ENCODE measurements around the gene PDE4B.
A peak's percentile ranks its signal among the peaks of the same experiment; 100 is the strongest.

Gene PDE4B

GRCh38 chr1:65990161-65990560, 197.5 kb downstream of the PDE4B start:
- Histone ChIP-seq H2AFZ (ENCODE audit: low read length) (no peak overlapping the region), H3K9ac (ENCODE audit: low read length) (no peak overlapping the region), H3K4me3 (ENCODE audit: low read depth, low read length, poor library complexity, severe bottlenecking) (no peak overlapping the region), H3K4me1 (ENCODE audit: insufficient read depth, low read length, severe bottlenecking) (peaks cover 22% of the 10 kb centered on the region), H3K27me3 (ENCODE audit: insufficient read depth, low read length) (no peaks in the 10 kb centered on the region), H3F3A (ENCODE audit: insufficient read depth, low read length) (no peaks in the 10 kb centered on the region), H3K27ac (ENCODE audit: low read depth, low read length, poor library complexity, severe bottlenecking) (no peak overlapping the region), H4K20me1 (ENCODE audit: insufficient read depth, low read length) (no peaks in the 10 kb centered on the region), H3K79me2 (ENCODE audit: insufficient read depth, low read length) (peaks cover 19% of the 10 kb centered on the region; the same call in 1 of the 2 replicates), H3K9me2 (ENCODE audit: low read depth, low read length) (no peaks in the 10 kb centered on the region), H3K9me3 (ENCODE audit: low read length) (no peaks in the 10 kb centered on the region), H3K4me2 (ENCODE audit: low read length) (no peak overlapping the region), H3K36me3 (ENCODE audit: insufficient read depth, low read length) (no peaks in the 10 kb centered on the region)
- TF ChIP-seq EZH2 (IDR thresholded peaks at IDR 0.05; ENCODE audit: borderline replicate concordance, low read length): no peak
- TF ChIP-seq, protein P1, sequence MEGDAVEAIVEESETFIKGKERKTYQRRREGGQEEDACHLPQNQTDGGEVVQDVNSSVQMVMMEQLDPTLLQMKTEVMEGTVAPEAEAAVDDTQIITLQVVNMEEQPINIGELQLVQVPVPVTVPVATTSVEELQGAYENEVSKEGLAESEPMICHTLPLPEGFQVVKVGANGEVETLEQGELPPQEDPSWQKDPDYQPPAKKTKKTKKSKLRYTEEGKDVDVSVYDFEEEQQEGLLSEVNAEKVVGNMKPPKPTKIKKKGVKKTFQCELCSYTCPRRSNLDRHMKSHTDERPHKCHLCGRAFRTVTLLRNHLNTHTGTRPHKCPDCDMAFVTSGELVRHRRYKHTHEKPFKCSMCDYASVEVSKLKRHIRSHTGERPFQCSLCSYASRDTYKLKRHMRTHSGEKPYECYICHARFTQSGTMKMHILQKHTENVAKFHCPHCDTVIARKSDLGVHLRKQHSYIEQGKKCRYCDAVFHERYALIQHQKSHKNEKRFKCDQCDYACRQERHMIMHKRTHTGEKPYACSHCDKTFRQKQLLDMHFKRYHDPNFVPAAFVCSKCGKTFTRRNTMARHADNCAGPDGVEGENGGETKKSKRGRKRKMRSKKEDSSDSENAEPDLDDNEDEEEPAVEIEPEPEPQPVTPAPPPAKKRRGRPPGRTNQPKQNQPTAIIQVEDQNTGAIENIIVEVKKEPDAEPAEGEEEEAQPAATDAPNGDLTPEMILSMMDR (IDR thresholded peaks at IDR 0.05; ENCODE audit: low read length): no peak

DNA sequence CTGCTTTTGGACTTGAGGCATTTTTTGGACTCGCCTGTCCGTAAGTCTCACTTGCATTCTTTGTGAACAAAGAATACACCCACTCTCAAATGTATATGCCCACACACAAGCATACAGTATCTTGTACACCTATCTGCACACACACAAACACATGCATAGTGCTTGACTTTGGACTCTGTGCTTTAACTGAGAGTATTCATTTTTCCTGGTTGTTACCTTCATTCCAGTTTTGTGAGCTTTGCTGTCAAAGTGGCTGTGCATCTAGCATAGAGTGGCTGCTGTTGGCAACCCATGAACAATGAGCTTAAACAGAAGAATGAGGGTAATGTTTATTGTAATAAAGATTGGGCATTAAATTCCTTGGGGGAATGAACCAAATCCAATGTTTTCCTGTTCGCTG, 199.0 kb downstream of the PDE4B start:
- peak overlapping the region; percentile 53 for H3K4me2 ChIP-seq (ENCODE audit: low read length)
- H3K9ac ChIP-seq (ENCODE audit: low read length): peak overlapping the region; percentile 40
- H3K27ac ChIP-seq (ENCODE audit: low read depth, low read length, poor library complexity, severe bottlenecking): peak overlapping the region; percentile 78
- H3F3A ChIP-seq (ENCODE audit: insufficient read depth, low read length): no peaks in the 10 kb centered on the region
- no peaks in the 10 kb centered on the region for H3K9me3 ChIP-seq (ENCODE audit: low read length)
- H3K27me3 ChIP-seq (ENCODE audit: insufficient read depth, low read length): no peaks in the 10 kb centered on the region
- H3K4me3 ChIP-seq (ENCODE audit: low read depth, low read length, poor library complexity, severe bottlenecking): peak overlapping the region; percentile 63
- peak overlapping the region; percentile 49; the same call in 1 of the 2 replicates for H2AFZ ChIP-seq (ENCODE audit: low read length)
- no peak for TF ChIP-seq EZH2 (IDR thresholded peaks at IDR 0.05; ENCODE audit: borderline replicate concordance, low read length)
- TF ChIP-seq, protein P1 (IDR thresholded peaks at IDR 0.05; ENCODE audit: low read length): no peak
- no peaks in the 10 kb centered on the region for H4K20me1 ChIP-seq (ENCODE audit: insufficient read depth, low read length)
- H3K79me2 ChIP-seq (ENCODE audit: insufficient read depth, low read length): peaks cover 30% of the 10 kb centered on the region; the same call in 1 of the 2 replicates
- no peaks in the 10 kb centered on the region for H3K36me3 ChIP-seq (ENCODE audit: insufficient read depth, low read length)
- H3K4me1 ChIP-seq (ENCODE audit: insufficient read depth, low read length, severe bottlenecking): peaks cover 26% of the 10 kb centered on the region
- no peaks in the 10 kb centered on the region for H3K9me2 ChIP-seq (ENCODE audit: low read depth, low read length)

DNA sequence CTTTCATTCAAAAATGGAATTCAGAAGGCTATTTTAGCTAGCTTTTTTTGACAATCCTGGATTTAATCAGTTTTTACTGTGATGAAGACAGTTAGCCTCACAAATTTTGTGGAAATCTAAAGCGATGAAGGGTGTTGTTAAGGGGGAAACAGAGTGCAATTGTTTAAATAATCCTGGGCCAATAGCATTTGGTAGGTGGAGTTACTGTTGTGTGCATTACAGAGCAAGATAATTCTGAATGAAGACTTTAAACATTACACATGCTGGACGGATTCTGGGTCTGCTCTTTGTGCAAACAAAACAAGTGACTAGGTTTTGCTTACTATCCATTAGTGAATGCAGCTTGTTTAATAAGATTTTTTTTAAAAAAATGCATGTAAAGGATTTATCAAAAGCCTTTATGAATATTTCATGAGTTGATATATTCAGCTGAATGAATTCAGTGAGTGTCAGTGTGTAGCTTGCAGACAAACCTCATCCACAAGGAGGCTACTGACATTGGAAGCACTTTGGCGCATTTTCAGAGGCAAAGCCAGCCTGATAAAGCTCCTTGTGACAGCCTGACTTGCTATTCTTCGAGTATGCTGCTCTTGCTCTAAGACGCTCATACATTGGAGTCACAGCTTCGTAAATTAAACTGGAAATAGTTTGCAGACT, 199.6 kb downstream of the PDE4B start:
- H3F3A ChIP-seq (ENCODE audit: insufficient read depth, low read length): no peaks in the 10 kb centered on the region
- peaks cover 29% of the 10 kb centered on the region for H3K4me1 ChIP-seq (ENCODE audit: insufficient read depth, low read length, severe bottlenecking)
- H3K79me2 ChIP-seq (ENCODE audit: insufficient read depth, low read length): peaks cover 32% of the 10 kb centered on the region; the same call in 1 of the 2 replicates
- H4K20me1 ChIP-seq (ENCODE audit: insufficient read depth, low read length): no peaks in the 10 kb centered on the region
- peak overlapping the region; percentile 53 for H3K4me2 ChIP-seq (ENCODE audit: low read length)
- peak overlapping the region; percentile 40 for H3K9ac ChIP-seq (ENCODE audit: low read length)
- H3K27me3 ChIP-seq (ENCODE audit: insufficient read depth, low read length): no peaks in the 10 kb centered on the region
- no peak for TF ChIP-seq EZH2 (IDR thresholded peaks at IDR 0.05; ENCODE audit: borderline replicate concordance, low read length)
- TF ChIP-seq, protein P1 (IDR thresholded peaks at IDR 0.05; ENCODE audit: low read length): no peak; the same call in 1 of the 2 replicates
- no peaks in the 10 kb centered on the region for H3K9me3 ChIP-seq (ENCODE audit: low read length)
- H2AFZ ChIP-seq (ENCODE audit: low read length): no peak overlapping the region
- peak overlapping the region; percentile 63 for H3K4me3 ChIP-seq (ENCODE audit: low read depth, low read length, poor library complexity, severe bottlenecking)
- peak overlapping the region; percentile 78 for H3K27ac ChIP-seq (ENCODE audit: low read depth, low read length, poor library complexity, severe bottlenecking)
- H3K36me3 ChIP-seq (ENCODE audit: insufficient read depth, low read length): no peaks in the 10 kb centered on the region
- no peaks in the 10 kb centered on the region for H3K9me2 ChIP-seq (ENCODE audit: low read depth, low read length)
